ENCODE data around the gene IL17B.

IL17B gene

GRCh38 chr5:149358294-149358651 is 20.8 kb downstream of the IL17B start:
- Histone ChIP-seq H3K4me3 (ENCODE audit: low read length) (peak overlapping the region; percentile 89), H3K9me2 (replicated peaks; ENCODE audit: insufficient read depth, low read length) (no peaks in the 10 kb centered on the region), H3K27ac (ENCODE audit: low read length) (peak overlapping the region; percentile 61; the same call in 1 of the 2 replicates), H3K36me3 (replicated peaks; ENCODE audit: insufficient read depth, low read length) (no peaks in the 10 kb centered on the region; the same call in 1 of the 2 replicates), H3K9ac (ENCODE audit: low read length) (peak overlapping the region; percentile 94), H3K4me1 (ENCODE audit: low read length) (peaks cover 67% of the 10 kb centered on the region), H2AFZ (ENCODE audit: low read length) (peak overlapping the region; percentile 56), H3K4me2 (ENCODE audit: low read depth, low read length) (peak overlapping the region; percentile 87), H3F3A (ENCODE audit: insufficient read depth, low read length) (peaks cover 55% of the 10 kb centered on the region), H3K9me3 (replicated peaks; ENCODE audit: insufficient read depth, low read length) (no peaks in the 10 kb centered on the region), H4K20me1 (ENCODE audit: insufficient read depth, low read length) (no peaks in the 10 kb centered on the region), H3K79me2 (ENCODE audit: low read length) (peaks cover 50% of the 10 kb centered on the region), H3K27me3 (replicated peaks; ENCODE audit: insufficient read depth, low read length) (no peaks in the 10 kb centered on the region)
- peak; percentile 36 for DNase-seq
- no peak for TF ChIP-seq EZH2 (optimal IDR thresholded peaks at IDR 0.05; ENCODE audit: low read depth, low read length)
- TF ChIP-seq, protein P1, sequence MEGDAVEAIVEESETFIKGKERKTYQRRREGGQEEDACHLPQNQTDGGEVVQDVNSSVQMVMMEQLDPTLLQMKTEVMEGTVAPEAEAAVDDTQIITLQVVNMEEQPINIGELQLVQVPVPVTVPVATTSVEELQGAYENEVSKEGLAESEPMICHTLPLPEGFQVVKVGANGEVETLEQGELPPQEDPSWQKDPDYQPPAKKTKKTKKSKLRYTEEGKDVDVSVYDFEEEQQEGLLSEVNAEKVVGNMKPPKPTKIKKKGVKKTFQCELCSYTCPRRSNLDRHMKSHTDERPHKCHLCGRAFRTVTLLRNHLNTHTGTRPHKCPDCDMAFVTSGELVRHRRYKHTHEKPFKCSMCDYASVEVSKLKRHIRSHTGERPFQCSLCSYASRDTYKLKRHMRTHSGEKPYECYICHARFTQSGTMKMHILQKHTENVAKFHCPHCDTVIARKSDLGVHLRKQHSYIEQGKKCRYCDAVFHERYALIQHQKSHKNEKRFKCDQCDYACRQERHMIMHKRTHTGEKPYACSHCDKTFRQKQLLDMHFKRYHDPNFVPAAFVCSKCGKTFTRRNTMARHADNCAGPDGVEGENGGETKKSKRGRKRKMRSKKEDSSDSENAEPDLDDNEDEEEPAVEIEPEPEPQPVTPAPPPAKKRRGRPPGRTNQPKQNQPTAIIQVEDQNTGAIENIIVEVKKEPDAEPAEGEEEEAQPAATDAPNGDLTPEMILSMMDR (IDR thresholded peaks at IDR 0.05; ENCODE audit: low read length): no peak
- TF ChIP-seq EZH2phosphoT487 (IDR thresholded peaks at IDR 0.05; ENCODE audit: low read length): no peak

DNA sequence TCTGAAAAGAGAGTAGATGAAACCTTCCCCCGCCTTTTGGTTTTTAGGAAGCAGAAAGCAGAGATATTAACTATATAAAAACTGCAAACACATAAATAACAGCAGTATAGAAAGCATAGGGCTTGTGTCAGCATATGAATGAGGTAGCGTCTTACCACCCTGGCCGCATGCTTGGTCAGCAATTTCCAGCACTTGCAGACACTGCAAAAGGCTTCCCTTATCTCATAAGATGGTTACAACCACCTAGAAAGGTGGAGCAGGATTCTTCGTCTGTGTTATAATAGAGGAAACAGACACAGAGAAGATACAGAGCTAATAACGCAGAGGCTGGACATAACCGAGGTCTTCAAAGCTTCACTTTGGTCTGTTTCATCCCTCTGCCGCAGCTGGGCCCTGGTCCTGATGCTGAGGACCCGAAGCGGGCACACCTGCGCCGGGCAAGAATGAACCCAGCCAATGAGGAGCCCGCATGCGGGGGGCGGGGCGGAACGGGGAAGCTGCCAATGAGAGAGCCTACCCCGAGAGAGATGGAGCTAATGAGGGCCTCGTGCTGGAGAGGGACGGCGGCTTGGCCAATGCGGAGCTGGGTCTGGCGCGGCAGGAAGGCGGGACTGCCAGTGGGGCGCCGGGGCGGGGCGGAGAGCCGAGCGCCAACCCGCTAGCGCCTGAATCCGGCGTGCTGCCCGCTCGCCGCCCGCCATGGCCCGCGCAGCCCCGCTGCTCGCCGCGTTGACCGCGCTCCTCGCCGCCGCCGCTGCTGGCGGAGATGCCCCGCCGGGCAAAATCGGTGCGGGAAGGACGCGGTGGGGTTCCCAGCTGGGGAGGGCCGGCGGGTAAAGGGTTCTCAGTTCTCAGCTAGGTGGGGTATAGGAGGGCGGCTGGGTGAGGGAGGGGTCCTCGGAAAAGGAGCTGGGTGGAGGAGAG is 21.5 kb downstream of the IL17B start, which contains the start of gene PCYOX1L:
Gene PCYOX1L (plus strand): TSS at position 677 of the 924 bp plus-strand sequence. CDS start 23 bp downstream, at position 700.
- Histone ChIP-seq H3K27ac (ENCODE audit: low read length) (peak within 1 kb of the TSS; percentile 71), H3K4me1 (ENCODE audit: low read length) (peaks cover 67% of the 10 kb centered on the region)

DNA sequence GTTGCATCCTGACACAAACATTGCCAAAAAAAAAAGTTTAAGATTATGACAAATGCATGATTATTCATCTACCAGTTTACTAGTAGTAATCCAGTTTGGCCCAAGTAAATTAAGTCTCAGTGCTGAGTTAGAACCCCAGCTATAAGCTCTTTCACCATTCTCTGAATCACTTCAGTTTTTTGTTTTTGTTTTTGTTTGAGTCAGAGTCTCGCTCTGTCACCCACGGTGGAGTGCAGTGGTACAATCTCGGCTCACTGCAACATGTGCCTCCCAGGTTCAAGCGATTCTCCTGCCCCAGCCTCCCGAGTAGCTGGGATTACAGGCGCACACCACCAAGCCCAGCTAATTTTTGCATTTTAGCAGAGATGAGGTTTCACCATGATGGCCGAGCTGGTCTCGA is 22.7 kb downstream of the IL17B start:
- Histone ChIP-seq H3K79me2 (ENCODE audit: low read length) (peaks cover 68% of the 10 kb centered on the region), H3K9ac (ENCODE audit: low read length) (no peak overlapping the region), H4K20me1 (ENCODE audit: insufficient read depth, low read length) (no peaks in the 10 kb centered on the region), H2AFZ (ENCODE audit: low read length) (no peak overlapping the region), H3K4me2 (ENCODE audit: low read depth, low read length) (peak overlapping the region; percentile 30; the same call in 1 of the 2 replicates), H3K9me2 (replicated peaks; ENCODE audit: insufficient read depth, low read length) (no peaks in the 10 kb centered on the region), H3K9me3 (replicated peaks; ENCODE audit: insufficient read depth, low read length) (no peaks in the 10 kb centered on the region), H3K27me3 (replicated peaks; ENCODE audit: insufficient read depth, low read length) (no peaks in the 10 kb centered on the region), H3K27ac (ENCODE audit: low read length) (peak overlapping the region; percentile 24; the same call in 1 of the 2 replicates), H3F3A (ENCODE audit: insufficient read depth, low read length) (peaks cover 45% of the 10 kb centered on the region), H3K4me3 (ENCODE audit: low read length) (no peak overlapping the region), H3K4me1 (ENCODE audit: low read length) (peaks cover 65% of the 10 kb centered on the region), H3K36me3 (replicated peaks; ENCODE audit: insufficient read depth, low read length) (peaks cover 14% of the 10 kb centered on the region)
- TF ChIP-seq EZH2 (optimal IDR thresholded peaks at IDR 0.05; ENCODE audit: low read depth, low read length): no peak
- TF ChIP-seq, protein P1 (IDR thresholded peaks at IDR 0.05; ENCODE audit: low read length): no peak
- DNase-seq: peak; percentile 5

More for the DNA sequence above, 21.5 kb downstream of the IL17B start, which contains the start of gene PCYOX1L:
- Histone ChIP-seq H3K4me2 (ENCODE audit: low read depth, low read length) (peak within 1 kb of the TSS; percentile 87), H2AFZ (ENCODE audit: low read length) (peak within 1 kb of the TSS; percentile 56), H3F3A (ENCODE audit: insufficient read depth, low read length) (peaks cover 55% of the 10 kb centered on the region), H3K9me2 (replicated peaks; ENCODE audit: insufficient read depth, low read length) (no peaks in the 10 kb centered on the region), H3K36me3 (replicated peaks; ENCODE audit: insufficient read depth, low read length) (peaks cover 4% of the 10 kb centered on the region; the same call in 1 of the 2 replicates), H3K27me3 (replicated peaks; ENCODE audit: insufficient read depth, low read length) (no peaks in the 10 kb centered on the region), H3K9ac (ENCODE audit: low read length) (peak within 1 kb of the TSS; percentile 94), H3K79me2 (ENCODE audit: low read length) (peaks cover 56% of the 10 kb centered on the region), H3K9me3 (replicated peaks; ENCODE audit: insufficient read depth, low read length) (no peaks in the 10 kb centered on the region), H4K20me1 (ENCODE audit: insufficient read depth, low read length) (no peaks in the 10 kb centered on the region), H3K4me3 (ENCODE audit: low read length) (peak within 1 kb of the TSS; percentile 89)
- peak; percentile 96 for DNase-seq
- no peak for TF ChIP-seq EZH2 (optimal IDR thresholded peaks at IDR 0.05; ENCODE audit: low read depth, low read length)
- TF ChIP-seq, protein P1 (IDR thresholded peaks at IDR 0.05; ENCODE audit: low read length): no peak
- TF ChIP-seq EZH2phosphoT487 (IDR thresholded peaks at IDR 0.05; ENCODE audit: low read length): no peak
